ENCODE measurements around the gene HTR3C.

HTR3C gene

DNA sequence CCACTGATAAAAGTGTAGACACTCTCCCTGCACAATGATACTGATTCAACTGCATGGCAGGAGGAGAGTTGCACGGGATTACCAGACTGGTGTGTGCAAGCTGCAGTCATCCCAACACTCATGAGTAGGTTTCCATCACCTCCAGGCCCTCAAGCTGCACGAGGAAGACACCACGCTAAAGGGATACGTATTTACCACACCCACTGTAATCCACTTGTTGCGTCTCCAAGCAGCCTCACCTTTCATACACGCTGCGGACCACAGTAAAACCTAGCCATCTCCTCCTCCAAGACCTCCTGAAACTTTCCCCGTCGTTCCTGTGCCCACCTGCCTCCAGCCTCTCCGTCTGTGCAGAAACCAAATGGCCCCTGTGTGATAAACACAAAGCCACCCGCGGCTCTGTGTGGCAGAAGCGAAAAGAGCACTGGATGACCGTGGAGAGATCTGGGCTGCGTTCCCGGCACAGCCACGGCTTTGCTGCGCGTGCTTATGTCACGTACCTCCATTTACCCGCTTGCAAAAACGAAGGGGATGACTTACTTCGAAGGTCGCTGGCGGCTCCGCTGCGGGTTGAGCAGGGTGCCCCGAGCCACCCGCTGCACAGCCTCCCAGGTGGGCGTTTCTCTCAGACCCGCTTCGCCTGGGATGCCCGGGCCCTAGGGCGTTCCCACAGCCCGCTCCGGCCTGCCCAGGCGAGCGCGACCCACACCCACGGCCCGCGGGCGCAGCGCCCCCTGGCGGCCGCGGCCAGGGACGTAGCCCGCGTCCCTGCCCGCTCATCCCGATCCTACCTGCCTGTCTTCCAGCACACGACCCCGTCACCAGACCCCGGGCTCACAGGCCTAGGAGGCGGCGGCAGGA lies 35.8 kb upstream of the HTR3C start:
- TF ChIP-seq SIN3A (IDR thresholded peaks at IDR 0.05; ENCODE audit: borderline replicate concordance, insufficient read depth, low read length) (no peak), FOXP2 (optimal IDR thresholded peaks at IDR 0.05; ENCODE audit: borderline replicate concordance, extremely low read depth, extremely low read length, insufficient read depth) (no peak), TAF1 (IDR thresholded peaks at IDR 0.05; ENCODE audit: borderline replicate concordance, insufficient read depth, low read length) (no peak), POLR2AphosphoS5 (IDR thresholded peaks at IDR 0.05; ENCODE audit: low read depth, low read length) (no peak)
- TF ChIP-seq, protein P1, sequence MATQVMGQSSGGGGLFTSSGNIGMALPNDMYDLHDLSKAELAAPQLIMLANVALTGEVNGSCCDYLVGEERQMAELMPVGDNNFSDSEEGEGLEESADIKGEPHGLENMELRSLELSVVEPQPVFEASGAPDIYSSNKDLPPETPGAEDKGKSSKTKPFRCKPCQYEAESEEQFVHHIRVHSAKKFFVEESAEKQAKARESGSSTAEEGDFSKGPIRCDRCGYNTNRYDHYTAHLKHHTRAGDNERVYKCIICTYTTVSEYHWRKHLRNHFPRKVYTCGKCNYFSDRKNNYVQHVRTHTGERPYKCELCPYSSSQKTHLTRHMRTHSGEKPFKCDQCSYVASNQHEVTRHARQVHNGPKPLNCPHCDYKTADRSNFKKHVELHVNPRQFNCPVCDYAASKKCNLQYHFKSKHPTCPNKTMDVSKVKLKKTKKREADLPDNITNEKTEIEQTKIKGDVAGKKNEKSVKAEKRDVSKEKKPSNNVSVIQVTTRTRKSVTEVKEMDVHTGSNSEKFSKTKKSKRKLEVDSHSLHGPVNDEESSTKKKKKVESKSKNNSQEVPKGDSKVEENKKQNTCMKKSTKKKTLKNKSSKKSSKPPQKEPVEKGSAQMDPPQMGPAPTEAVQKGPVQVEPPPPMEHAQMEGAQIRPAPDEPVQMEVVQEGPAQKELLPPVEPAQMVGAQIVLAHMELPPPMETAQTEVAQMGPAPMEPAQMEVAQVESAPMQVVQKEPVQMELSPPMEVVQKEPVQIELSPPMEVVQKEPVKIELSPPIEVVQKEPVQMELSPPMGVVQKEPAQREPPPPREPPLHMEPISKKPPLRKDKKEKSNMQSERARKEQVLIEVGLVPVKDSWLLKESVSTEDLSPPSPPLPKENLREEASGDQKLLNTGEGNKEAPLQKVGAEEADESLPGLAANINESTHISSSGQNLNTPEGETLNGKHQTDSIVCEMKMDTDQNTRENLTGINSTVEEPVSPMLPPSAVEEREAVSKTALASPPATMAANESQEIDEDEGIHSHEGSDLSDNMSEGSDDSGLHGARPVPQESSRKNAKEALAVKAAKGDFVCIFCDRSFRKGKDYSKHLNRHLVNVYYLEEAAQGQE (IDR thresholded peaks at IDR 0.05; ENCODE audit: insufficient read depth in 1 of 2, low read depth in 2 of 2, low read length in 2 of 2) = no peak

DNA sequence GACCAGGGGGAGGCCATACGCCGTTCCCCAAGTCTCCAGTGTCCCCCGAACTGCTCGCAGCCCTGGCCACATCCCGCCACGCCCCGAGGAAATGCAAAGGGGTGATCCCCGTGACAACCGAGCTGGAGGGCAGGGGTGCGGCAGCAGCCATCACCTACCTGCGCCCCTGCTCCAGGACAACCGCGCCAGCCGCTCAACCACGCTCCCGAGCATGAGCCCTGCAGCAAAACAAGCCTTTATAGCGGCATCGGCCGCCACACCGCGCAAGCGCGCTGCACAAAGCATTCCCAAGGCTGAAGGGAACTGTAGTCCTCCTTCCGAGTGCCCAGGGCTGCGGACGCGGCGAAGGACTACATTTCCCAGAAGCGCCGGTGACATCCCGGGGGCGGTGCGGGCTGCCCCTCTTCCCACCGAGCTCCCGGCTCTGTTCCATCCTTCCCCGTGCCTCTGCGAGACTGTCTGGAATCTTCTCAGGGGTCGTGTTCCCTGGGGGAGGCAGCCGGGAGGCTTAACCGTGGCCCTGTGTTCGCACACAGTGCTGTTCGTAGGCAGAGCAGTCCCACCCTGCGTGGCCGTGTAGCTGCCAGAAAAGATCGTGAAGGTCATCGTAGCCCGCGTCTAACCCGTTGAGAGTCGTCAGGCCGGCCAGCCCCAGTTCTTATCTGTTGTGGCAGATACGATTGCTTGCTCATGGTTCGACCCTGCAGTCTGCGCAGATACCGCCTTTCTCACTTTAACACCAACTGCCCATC lies 35.0 kb upstream of the HTR3C start, which contains the start of gene ABCC5:
TSS of gene ABCC5 (minus strand) at position 213 of the 752 bp plus-strand sequence. CDS start 3,492 bp downstream, outside the sequence.
- TF ChIP-seq FOXP2 (optimal IDR thresholded peaks at IDR 0.05; ENCODE audit: borderline replicate concordance, extremely low read depth, extremely low read length, insufficient read depth) = no peak
- peak; percentile 72 for TF ChIP-seq POLR2AphosphoS5 (IDR thresholded peaks at IDR 0.05; ENCODE audit: low read depth, low read length)

DNA sequence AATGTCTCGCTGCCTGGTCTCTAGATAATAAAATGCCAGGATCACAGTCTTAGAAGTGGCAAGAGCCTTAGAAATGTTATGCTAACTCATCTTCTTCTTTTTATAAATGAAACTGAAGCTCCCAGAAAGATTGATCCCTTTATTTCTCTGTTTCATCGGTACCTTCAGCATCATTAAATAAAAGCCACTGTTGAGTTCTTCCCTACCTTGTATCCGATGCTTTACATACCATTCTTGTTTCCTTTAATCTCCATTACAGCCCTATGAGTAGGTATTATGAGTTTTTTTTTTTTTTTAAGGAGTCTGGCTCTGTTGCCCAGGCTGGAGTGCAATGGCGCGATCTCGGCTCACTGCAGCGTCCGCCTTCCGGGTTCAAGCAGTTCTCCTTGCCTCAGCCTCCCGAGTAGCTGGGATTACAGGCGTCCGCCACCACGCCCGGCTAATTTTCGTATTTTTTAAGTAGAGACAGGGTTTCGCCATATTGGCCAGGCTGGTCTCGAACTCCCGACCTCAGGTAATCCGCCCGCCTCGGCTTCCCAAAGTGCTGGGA lies 34.3 kb upstream of the HTR3C start:
- TF ChIP-seq SIN3A (IDR thresholded peaks at IDR 0.05; ENCODE audit: borderline replicate concordance, insufficient read depth, low read length) = no peak

DNA sequence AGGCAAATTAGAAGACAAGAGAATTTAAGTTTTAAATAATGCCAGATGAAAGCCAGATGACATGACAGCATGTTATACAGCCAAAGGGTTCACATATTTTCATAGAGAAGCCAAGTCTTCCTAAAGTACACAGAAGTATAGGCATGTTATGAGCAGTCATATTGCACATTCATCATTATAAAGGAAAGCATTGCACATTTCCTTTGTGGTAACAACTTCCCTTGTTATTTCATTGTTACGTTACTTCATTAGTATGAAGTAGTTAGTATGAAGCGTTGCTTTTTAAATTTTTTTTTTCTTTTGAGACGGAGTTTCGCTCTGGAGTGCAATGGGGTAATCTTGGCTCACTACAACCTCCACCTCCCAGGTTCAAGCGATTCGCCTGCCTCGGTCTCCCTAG lies 30.5 kb upstream of the HTR3C start:
- no peak for TF ChIP-seq FOXP2 (optimal IDR thresholded peaks at IDR 0.05; ENCODE audit: borderline replicate concordance, extremely low read depth, extremely low read length, insufficient read depth)
- no peak for TF ChIP-seq SIN3A (IDR thresholded peaks at IDR 0.05; ENCODE audit: borderline replicate concordance, insufficient read depth, low read length)
- no peak for TF ChIP-seq TAF1 (IDR thresholded peaks at IDR 0.05; ENCODE audit: borderline replicate concordance, insufficient read depth, low read length)
- no peak for TF ChIP-seq POLR2AphosphoS5 (IDR thresholded peaks at IDR 0.05; ENCODE audit: low read depth, low read length)
- TF ChIP-seq, protein P1 (IDR thresholded peaks at IDR 0.05; ENCODE audit: insufficient read depth in 1 of 2, low read depth in 2 of 2, low read length in 2 of 2) = no peak

DNA sequence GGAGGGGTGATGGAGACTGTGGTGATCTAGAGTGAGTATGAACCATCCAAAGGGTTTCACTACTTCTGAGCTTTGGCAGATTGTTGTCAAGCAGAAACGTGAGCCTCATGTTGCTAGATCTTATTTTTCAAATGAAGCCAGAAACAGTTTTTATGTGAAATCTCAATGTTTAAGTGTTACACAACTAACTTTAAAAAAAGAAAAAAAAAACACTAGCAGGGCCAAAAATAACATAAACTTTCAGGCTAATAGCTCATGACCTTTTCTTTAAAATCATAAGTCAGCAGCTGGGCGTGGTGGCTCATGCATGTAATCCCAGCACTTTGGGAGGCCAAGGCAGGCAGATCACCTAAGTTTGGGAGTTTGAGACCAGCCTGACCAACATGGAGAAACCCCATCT lies 23.4 kb upstream of the HTR3C start:
- TF ChIP-seq TAF1 (IDR thresholded peaks at IDR 0.05; ENCODE audit: borderline replicate concordance, insufficient read depth, low read length) (no peak), POLR2AphosphoS5 (IDR thresholded peaks at IDR 0.05; ENCODE audit: low read depth, low read length) (no peak), SIN3A (IDR thresholded peaks at IDR 0.05; ENCODE audit: borderline replicate concordance, insufficient read depth, low read length) (no peak), FOXP2 (optimal IDR thresholded peaks at IDR 0.05; ENCODE audit: borderline replicate concordance, extremely low read depth, extremely low read length, insufficient read depth) (no peak)
- TF ChIP-seq, protein P1 (IDR thresholded peaks at IDR 0.05; ENCODE audit: insufficient read depth in 1 of 2, low read depth in 2 of 2, low read length in 2 of 2) = no peak

Data from PFSK-1 (cell line).